ENCODE data around the gene SLC9A7.

- TF ChIP-seq EZH2phosphoT487 (IDR thresholded peaks at IDR 0.05; ENCODE audit: insufficient read depth, low read depth) (no peak), EZH2 (IDR thresholded peaks at IDR 0.05; ENCODE audit: insufficient read depth, poor library complexity, severe bottlenecking) (no peak)
Measured at GRCh38 chrX:46737462-46737861, 21.5 kb downstream of the SLC9A7 start.
